Measurements from ENCODE around the gene ASMTL. TPM values are rescaled to one million over a fixed set of nuclear protein-coding genes. Genes with fewer than 3 reads are reported as not detected.
A peak's percentile ranks its signal among the peaks of the same experiment; 100 is the strongest.

Gene ASMTL
- total RNA-seq, 2 experiments from 2014 or later = 34.6 to 39.3 TPM

DNA sequence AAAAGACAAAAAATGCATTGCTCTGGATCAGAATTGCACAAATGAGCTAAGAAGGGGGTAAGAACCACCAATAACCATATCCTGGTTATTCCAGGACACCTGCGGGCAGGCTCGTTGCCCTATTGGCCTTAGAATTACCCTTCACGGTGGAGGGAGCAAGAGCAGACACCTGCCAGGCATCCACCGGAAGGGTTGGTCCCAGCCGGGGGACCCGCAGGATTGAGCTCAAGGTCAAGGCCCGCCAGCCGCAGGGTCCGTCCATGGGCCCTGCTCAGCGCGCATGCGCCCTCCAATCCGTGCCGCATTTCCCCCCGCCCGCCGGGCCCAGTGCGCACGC lies 61.4 kb downstream of the ASMTL start:
- H3K4me1 Mint-ChIP-seq (ENCODE audit: low read depth) = peaks cover 42% of the 10 kb centered on the region
- ChIA-PET CTCF (no interaction called here), POLR2A (no interaction called here)
- Histone ChIP-seq H3K27me3 (ENCODE audit: control insufficient read depth in 1 of 2, insufficient read depth in 2 of 2, low read length in 2 of 2) (peaks cover 0 to 2% of the 10 kb centered on the region in 2 experiments), H3K36me3 (ENCODE audit: insufficient read depth, low read length) (peaks cover 51% of the 10 kb centered on the region), H3K9me3 (ENCODE audit: control insufficient read depth in 1 of 2, insufficient read depth in 1 of 2, low read length in 2 of 2) (peaks cover 0 to 5% of the 10 kb centered on the region in 2 experiments), H3K27ac (ENCODE audit: low read depth in 1 of 2, low read length in 2 of 2) (peak overlapping the region; percentile 44 to 87), H3K4me1 (ENCODE audit: insufficient read depth, low read length) (peaks cover 48% of the 10 kb centered on the region), H3K4me3 (ENCODE audit: low read length) (peak overlapping the region; percentile 84)
- ATAC-seq (ENCODE audit: poor library complexity) (no peak), DNase-seq (peak in 3 of 14 experiments; percentile 86 to 95 (median 91))
- H3K27me3 Mint-ChIP-seq = no peaks in the 10 kb centered on the region
- peak overlapping the region; percentile 92 for H3K4me3 Mint-ChIP-seq
- no peaks in the 10 kb centered on the region for H3K9me3 Mint-ChIP-seq
- TF ChIP-seq, protein P1, sequence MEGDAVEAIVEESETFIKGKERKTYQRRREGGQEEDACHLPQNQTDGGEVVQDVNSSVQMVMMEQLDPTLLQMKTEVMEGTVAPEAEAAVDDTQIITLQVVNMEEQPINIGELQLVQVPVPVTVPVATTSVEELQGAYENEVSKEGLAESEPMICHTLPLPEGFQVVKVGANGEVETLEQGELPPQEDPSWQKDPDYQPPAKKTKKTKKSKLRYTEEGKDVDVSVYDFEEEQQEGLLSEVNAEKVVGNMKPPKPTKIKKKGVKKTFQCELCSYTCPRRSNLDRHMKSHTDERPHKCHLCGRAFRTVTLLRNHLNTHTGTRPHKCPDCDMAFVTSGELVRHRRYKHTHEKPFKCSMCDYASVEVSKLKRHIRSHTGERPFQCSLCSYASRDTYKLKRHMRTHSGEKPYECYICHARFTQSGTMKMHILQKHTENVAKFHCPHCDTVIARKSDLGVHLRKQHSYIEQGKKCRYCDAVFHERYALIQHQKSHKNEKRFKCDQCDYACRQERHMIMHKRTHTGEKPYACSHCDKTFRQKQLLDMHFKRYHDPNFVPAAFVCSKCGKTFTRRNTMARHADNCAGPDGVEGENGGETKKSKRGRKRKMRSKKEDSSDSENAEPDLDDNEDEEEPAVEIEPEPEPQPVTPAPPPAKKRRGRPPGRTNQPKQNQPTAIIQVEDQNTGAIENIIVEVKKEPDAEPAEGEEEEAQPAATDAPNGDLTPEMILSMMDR (IDR thresholded peaks at IDR 0.05) = no peak
- H3K27ac Mint-ChIP-seq = peak overlapping the region; percentile 85
- H3K36me3 Mint-ChIP-seq (ENCODE audit: low read depth) = peaks cover 64% of the 10 kb centered on the region
- intact Hi-C loops (cut with DNase I, micrococcal nuclease) = loop anchor here (2.0 to 10.0 kb wide), 8 partner anchors 61 to 1303 kb away; partner anchors contain the start of genes P2RY8 (in 2 of the 2), AKAP17A (in 1 of the 2), ASMTL (in 1 of the 2) and CD99 (in 1 of the 2)

DNA sequence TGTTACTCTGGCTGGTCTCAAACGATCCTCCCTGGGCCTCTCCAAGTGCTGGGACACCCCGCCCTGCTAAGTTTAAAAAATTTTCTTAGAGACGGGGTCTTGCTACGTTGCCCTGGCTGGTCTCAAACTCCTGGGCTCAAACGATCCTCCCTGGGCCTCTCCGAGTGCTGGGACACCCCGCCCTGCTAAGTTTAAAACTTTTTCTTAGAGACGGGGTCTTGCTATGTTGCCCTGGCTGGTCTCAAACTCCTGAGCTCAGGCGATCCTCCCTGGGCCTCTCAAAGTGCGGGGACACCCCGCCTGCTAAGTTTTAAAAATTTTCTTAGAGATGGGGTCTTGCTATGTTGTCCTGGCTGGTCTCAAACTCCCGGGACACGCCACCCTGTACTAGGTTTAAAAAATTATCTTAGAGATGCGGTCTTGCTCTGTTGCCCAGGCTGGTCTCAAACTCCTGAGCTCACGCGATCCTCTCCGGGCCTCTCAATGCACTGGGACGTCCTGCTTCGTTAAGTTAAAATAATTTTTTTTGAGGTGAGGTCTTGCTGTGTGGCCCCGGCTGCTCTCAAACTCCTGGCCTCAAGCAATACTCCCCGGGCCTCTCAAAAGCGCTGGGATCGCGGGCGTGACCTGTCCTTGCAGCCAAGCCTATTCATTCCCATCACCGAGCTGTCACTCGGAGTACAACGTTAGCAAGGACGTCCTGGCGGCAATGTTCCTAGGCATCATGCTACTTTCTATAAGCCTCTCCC lies 61.9 kb downstream of the ASMTL start:
- peak overlapping the region; percentile 92 for H3K4me3 Mint-ChIP-seq
- intact Hi-C loops (cut with DNase I, micrococcal nuclease) = loop anchor here (2.0 to 10.0 kb wide), 8 partner anchors 62 to 1304 kb away; partner anchors contain the start of genes P2RY8 (in 2 of the 2), AKAP17A (in 1 of the 2), ASMTL (in 1 of the 2) and CD99 (in 1 of the 2)
- TF ChIP-seq, protein P1 (IDR thresholded peaks at IDR 0.05) = no peak
- H3K4me1 Mint-ChIP-seq (ENCODE audit: low read depth) = peaks cover 37% of the 10 kb centered on the region
- ChIA-PET CTCF (no interaction called here), POLR2A (no interaction called here)
- no peak for ATAC-seq (ENCODE audit: poor library complexity)
- H3K27ac Mint-ChIP-seq = peak overlapping the region; percentile 85
- no peaks in the 10 kb centered on the region for H3K27me3 Mint-ChIP-seq
- Histone ChIP-seq H3K27me3 (ENCODE audit: control insufficient read depth in 1 of 2, insufficient read depth in 2 of 2, low read length in 2 of 2) (peaks cover 0 to 2% of the 10 kb centered on the region in 2 experiments), H3K36me3 (ENCODE audit: insufficient read depth, low read length) (peaks cover 55% of the 10 kb centered on the region), H3K4me3 (ENCODE audit: low read length) (peak overlapping the region; percentile 84), H3K9me3 (ENCODE audit: control insufficient read depth in 1 of 2, insufficient read depth in 1 of 2, low read length in 2 of 2) (peaks cover 0 to 9% of the 10 kb centered on the region in 2 experiments), H3K4me1 (ENCODE audit: insufficient read depth, low read length) (peaks cover 48% of the 10 kb centered on the region), H3K27ac (ENCODE audit: low read depth in 1 of 2, low read length in 2 of 2) (peak overlapping the region in 1 of 2 donors; percentile 44)
- DNase-seq = peak in 1 of 14 experiments; percentile 32
- H3K36me3 Mint-ChIP-seq (ENCODE audit: low read depth) = peaks cover 66% of the 10 kb centered on the region
- no peaks in the 10 kb centered on the region for H3K9me3 Mint-ChIP-seq

DNA sequence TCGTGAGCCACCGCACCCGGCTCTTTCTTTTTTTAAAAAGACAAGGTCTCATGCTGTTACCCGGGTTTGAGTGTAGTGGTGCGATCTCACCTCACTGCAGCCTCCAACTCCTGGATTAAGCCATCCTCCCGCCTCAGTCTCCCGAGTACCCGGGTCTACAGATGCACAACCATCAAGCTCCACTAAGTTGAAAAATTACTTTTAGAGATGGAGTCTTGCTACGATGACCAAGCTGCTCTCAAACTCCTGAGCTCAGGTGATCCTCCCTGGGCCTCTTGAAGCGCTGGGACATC lies 62.8 kb downstream of the ASMTL start:
- Mint-ChIP-seq H3K4me3 (peak overlapping the region; percentile 48), H3K27me3 (no peaks in the 10 kb centered on the region), H3K36me3 (ENCODE audit: low read depth) (peaks cover 67% of the 10 kb centered on the region), H3K9me3 (no peaks in the 10 kb centered on the region), H3K4me1 (ENCODE audit: low read depth) (peaks cover 30% of the 10 kb centered on the region), H3K27ac (no peak overlapping the region)
- Histone ChIP-seq H3K4me3 (ENCODE audit: low read length) (no peak overlapping the region), H3K4me1 (ENCODE audit: insufficient read depth, low read length) (peaks cover 44% of the 10 kb centered on the region), H3K36me3 (ENCODE audit: insufficient read depth, low read length) (peaks cover 61% of the 10 kb centered on the region), H3K27ac (ENCODE audit: low read depth in 1 of 2, low read length in 2 of 2) (no peak overlapping the region), H3K27me3 (ENCODE audit: control insufficient read depth in 1 of 2, insufficient read depth in 2 of 2, low read length in 2 of 2) (peaks cover 0 to 2% of the 10 kb centered on the region in 2 experiments), H3K9me3 (ENCODE audit: control insufficient read depth in 1 of 2, insufficient read depth in 1 of 2, low read length in 2 of 2) (peaks cover 0 to 15% of the 10 kb centered on the region in 2 experiments)
- ChIA-PET CTCF (no interaction called here), POLR2A (no interaction called here)
- DNase-seq (no peak), ATAC-seq (ENCODE audit: poor library complexity) (no peak)
- TF ChIP-seq, protein P1 (IDR thresholded peaks at IDR 0.05) = no peak
- intact Hi-C loops (cut with DNase I, micrococcal nuclease) = loop anchor here (2.0 to 10.0 kb wide), 8 partner anchors 62 to 1305 kb away; partner anchors contain the start of genes P2RY8 (in 2 of the 2), AKAP17A (in 1 of the 2), ASMTL (in 1 of the 2) and CD99 (in 1 of the 2)

Data from CD4-positive, alpha-beta T cell (primary cell).